PC-3 (cell line): ENCODE data around the gene ADTRP.

Experiments used
- EZH2 ChIP-seq: fragments of 300-600 bp; sonication (generic); IDR thresholded peaks from one replicate; pipeline ENCODE4 v1.6.1; 2017; ENCODE audit warnings: antibody characterized with exemption, mild to moderate bottlenecking, low read length; ENCODE audit not compliant: unreplicated experiment
- EZH2phosphoT487 ChIP-seq: fragments of 300-600 bp; sonication (generic); IDR thresholded peaks from 2 replicates; pipeline ENCODE4 v1.6.1; 2018; ENCODE audit warnings: mild to moderate bottlenecking, antibody characterized with exemption, low read length, borderline replicate concordance
- TF ChIP-seq, protein P1 (sequence below): fragments of 300-600 bp; sonication (generic); conservative IDR thresholded peaks from 2 replicates; pipeline ENCODE4 v1.5.1; 2017; ENCODE audit warnings: antibody characterized with exemption, low read depth, mild to moderate bottlenecking, low read length

DNA sequence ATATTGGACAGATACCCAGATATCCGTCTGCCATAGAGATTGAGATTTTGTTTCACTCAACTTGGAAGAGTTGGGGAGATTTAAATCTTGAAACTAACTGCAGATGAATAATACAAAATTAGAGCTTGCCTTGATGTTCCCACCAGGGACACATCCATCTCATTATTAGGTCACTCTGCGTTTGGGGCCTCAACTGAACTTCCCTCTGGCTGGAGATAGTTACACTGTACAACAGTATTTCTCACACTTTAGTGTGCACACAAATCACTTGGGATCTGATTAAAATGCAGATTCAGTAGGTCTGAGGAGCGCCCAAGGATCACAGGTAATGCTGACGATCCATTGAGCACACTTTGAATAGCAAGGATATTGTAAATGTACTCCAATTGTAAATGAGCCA lies 35.0 kb upstream of the ADTRP start:
- no peak for TF ChIP-seq EZH2phosphoT487
- TF ChIP-seq, protein P1, sequence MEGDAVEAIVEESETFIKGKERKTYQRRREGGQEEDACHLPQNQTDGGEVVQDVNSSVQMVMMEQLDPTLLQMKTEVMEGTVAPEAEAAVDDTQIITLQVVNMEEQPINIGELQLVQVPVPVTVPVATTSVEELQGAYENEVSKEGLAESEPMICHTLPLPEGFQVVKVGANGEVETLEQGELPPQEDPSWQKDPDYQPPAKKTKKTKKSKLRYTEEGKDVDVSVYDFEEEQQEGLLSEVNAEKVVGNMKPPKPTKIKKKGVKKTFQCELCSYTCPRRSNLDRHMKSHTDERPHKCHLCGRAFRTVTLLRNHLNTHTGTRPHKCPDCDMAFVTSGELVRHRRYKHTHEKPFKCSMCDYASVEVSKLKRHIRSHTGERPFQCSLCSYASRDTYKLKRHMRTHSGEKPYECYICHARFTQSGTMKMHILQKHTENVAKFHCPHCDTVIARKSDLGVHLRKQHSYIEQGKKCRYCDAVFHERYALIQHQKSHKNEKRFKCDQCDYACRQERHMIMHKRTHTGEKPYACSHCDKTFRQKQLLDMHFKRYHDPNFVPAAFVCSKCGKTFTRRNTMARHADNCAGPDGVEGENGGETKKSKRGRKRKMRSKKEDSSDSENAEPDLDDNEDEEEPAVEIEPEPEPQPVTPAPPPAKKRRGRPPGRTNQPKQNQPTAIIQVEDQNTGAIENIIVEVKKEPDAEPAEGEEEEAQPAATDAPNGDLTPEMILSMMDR = no peak
- TF ChIP-seq EZH2 = no peak
